Measurements from ENCODE around the gene MAN2A2. TPM values are rescaled to one million over a fixed set of nuclear protein-coding genes. Genes with fewer than 3 reads are reported as not detected.

The MAN2A2 gene
- total RNA-seq, 1 donor from 2014 or later = 60.2 TPM

- Mint-ChIP-seq H3K4me3 (peak overlapping the region; percentile 91), H3K4me1 (ENCODE audit: unreplicated experiment) (peaks cover 32% of the 10 kb centered on the region), H3K27me3 (no peaks in the 10 kb centered on the region), H3K9me3 (no peaks in the 10 kb centered on the region), H3K27ac (peak overlapping the region; percentile 90), H3K36me3 (no peaks in the 10 kb centered on the region)
- no peak for DNase-seq (ENCODE audit: extremely low spot score, unreplicated experiment)
- no peak for TF ChIP-seq CTCF (conservative IDR thresholded peaks at IDR 0.05)
These were observed 34.0 kb upstream of the MAN2A2 start for GRCh38 chr15:90869140-90869541.

- H3K4me3 Mint-ChIP-seq = peak overlapping the region; percentile 91
- no peaks in the 10 kb centered on the region for H3K27me3 Mint-ChIP-seq
- H3K27ac Mint-ChIP-seq = peak overlapping the region; percentile 90
- H3K36me3 Mint-ChIP-seq = no peaks in the 10 kb centered on the region
- no peak for DNase-seq (ENCODE audit: extremely low spot score, unreplicated experiment)
- no peaks in the 10 kb centered on the region for H3K9me3 Mint-ChIP-seq
- no peak for TF ChIP-seq CTCF (conservative IDR thresholded peaks at IDR 0.05)
- H3K4me1 Mint-ChIP-seq (ENCODE audit: unreplicated experiment) = peaks cover 37% of the 10 kb centered on the region
These were observed 33.3 kb upstream of the MAN2A2 start for GRCh38 chr15:90869601-90870353.

GRCh38 chr15:90870354-90871138, 32.6 kb upstream of the MAN2A2 start:
- no peak for TF ChIP-seq CTCF (conservative IDR thresholded peaks at IDR 0.05)
- H3K27me3 Mint-ChIP-seq = no peaks in the 10 kb centered on the region
- peak overlapping the region; percentile 91 for H3K4me3 Mint-ChIP-seq
- H3K36me3 Mint-ChIP-seq = no peaks in the 10 kb centered on the region
- no peak for DNase-seq (ENCODE audit: extremely low spot score, unreplicated experiment)
- peak overlapping the region; percentile 90 for H3K27ac Mint-ChIP-seq
- no peaks in the 10 kb centered on the region for H3K9me3 Mint-ChIP-seq
- H3K4me1 Mint-ChIP-seq (ENCODE audit: unreplicated experiment) = peaks cover 37% of the 10 kb centered on the region

GRCh38 chr15:90871139-90871715, 31.9 kb upstream of the MAN2A2 start:
- Mint-ChIP-seq H3K36me3 (no peaks in the 10 kb centered on the region), H3K4me1 (ENCODE audit: unreplicated experiment) (peaks cover 37% of the 10 kb centered on the region), H3K27ac (peak overlapping the region; percentile 90), H3K27me3 (no peaks in the 10 kb centered on the region), H3K4me3 (peak overlapping the region; percentile 91), H3K9me3 (no peaks in the 10 kb centered on the region)
- TF ChIP-seq CTCF (conservative IDR thresholded peaks at IDR 0.05) = no peak
- peak; percentile 70 for DNase-seq (ENCODE audit: extremely low spot score, unreplicated experiment)

GRCh38 chr15:90871716-90872485, 31.2 kb upstream of the MAN2A2 start:
- peak; percentile 72 for DNase-seq (ENCODE audit: extremely low spot score, unreplicated experiment)
- peak overlapping the region; percentile 80 for H3K27ac Mint-ChIP-seq
- H3K4me1 Mint-ChIP-seq (ENCODE audit: unreplicated experiment) = peaks cover 37% of the 10 kb centered on the region

More at GRCh38 chr15:90871716-90872485, 31.2 kb upstream of the MAN2A2 start:
- Mint-ChIP-seq H3K36me3 (peaks cover 2% of the 10 kb centered on the region), H3K27me3 (no peaks in the 10 kb centered on the region), H3K9me3 (no peaks in the 10 kb centered on the region), H3K4me3 (peak overlapping the region; percentile 87)
- TF ChIP-seq CTCF (conservative IDR thresholded peaks at IDR 0.05) = no peak

Measured in type B pancreatic cell (in vitro differentiated cells).